ENCODE measurements around the gene IQSEC3. TPM values are rescaled to one million over a fixed set of nuclear protein-coding genes. Genes with fewer than 3 reads are reported as not detected.
"Not testable (repeated sequence)": the region's sequence is repeated elsewhere in the genome, so short reads cannot be mapped to it uniquely, and the experiment has no call there.

The IQSEC3 gene
- total and polyA plus RNA-seq, 11 donors, result 0.29 to 3.2 (median 1.5) TPM

DNA sequence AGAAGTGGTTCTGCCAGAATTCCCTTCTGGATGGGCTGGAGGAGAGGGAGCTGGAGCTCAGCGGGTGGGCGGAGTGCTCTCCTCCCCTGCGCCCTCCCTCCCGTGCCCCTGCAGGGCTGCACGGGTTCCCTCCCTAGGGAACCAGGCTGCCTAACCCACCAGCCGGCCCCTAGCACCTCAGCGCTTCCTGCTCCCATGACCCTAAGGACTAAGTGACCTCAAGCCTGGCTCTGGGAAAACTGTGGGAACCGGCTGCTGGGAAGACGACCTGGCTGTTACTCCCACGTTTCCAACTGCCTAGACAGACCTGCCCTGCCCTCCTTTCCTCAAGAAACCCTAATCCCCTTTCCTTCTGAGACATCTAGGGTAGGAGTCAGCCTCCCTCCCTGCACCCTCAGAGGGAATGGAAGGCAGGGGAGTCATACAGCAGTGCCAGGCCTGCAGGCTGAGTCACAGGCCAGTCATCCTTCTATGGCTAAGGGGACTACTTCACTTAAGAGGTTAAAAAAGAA is 115.9 kb downstream of the IQSEC3 start:
- peak overlapping the region in 11 of 12 donors; percentile 12 to 86 (median 79) for H3K27ac ChIP-seq
- H3K4me3 ChIP-seq, result peak overlapping the region in 8 of 12 donors; percentile 20 to 45 (median 32)
- 47 to 56% (median 51%) methylated on average over 8 to 10 of the region's 10 CpGs for WGBS, 4 donors
- no peaks in the 10 kb centered on the region for H3K27me3 ChIP-seq
- TF ChIP-seq, protein P1, sequence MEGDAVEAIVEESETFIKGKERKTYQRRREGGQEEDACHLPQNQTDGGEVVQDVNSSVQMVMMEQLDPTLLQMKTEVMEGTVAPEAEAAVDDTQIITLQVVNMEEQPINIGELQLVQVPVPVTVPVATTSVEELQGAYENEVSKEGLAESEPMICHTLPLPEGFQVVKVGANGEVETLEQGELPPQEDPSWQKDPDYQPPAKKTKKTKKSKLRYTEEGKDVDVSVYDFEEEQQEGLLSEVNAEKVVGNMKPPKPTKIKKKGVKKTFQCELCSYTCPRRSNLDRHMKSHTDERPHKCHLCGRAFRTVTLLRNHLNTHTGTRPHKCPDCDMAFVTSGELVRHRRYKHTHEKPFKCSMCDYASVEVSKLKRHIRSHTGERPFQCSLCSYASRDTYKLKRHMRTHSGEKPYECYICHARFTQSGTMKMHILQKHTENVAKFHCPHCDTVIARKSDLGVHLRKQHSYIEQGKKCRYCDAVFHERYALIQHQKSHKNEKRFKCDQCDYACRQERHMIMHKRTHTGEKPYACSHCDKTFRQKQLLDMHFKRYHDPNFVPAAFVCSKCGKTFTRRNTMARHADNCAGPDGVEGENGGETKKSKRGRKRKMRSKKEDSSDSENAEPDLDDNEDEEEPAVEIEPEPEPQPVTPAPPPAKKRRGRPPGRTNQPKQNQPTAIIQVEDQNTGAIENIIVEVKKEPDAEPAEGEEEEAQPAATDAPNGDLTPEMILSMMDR (IDR thresholded peaks at IDR 0.05), result no peak
- TF ChIP-seq POLR2A (IDR thresholded peaks at IDR 0.05), result no peak
- no peaks in the 10 kb centered on the region for H3K36me3 ChIP-seq
- ATAC-seq (peak in 3 of 4 donors; percentile 4 to 21 (median 17)), DNase-seq (peak in 4 of 5 donors; percentile 50 to 64 (median 55))
- H3K9me3 ChIP-seq, result no peaks in the 10 kb centered on the region
- intact Hi-C loops (cut with DNase I), result no loop called here
- H3K4me1 ChIP-seq, result peaks cover 8 to 58% (median 42%) of the 10 kb centered on the region in 12 donors

DNA sequence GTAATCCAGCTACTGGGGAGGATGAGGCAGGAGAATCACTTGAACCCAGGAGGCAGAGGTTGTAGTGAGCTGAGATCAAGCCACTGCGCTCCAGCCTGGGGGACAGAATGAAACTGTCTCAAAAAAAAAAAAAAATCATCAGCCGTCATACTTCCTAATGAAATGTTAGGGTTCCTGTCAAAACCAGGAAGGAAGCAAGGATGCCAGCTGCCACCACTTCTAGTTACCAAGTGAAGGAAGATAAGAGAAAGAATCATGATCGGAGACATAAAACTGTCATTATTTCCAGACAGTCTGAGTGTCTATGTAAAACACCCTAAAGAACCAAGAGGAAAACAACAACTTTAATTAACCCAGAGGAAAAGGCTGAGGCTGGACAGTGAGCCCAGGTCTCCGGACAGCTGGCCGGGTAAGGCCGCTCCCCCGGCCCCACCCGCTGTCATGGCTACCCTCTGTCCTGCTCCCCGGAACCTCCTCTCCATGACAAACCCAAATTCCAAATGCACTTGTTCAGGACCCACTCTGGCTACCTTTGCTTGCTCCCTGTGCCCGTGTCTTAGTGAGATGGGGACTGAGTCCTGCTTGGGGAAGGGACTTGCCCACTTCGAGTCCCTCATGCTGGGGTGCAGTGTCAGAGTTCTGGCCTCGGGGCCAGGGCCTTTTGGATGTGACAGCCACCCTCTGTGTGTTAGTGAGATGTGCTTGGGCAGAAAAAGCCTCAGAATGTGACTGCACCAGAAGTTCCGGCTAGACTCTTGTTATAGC is 118.4 kb downstream of the IQSEC3 start:
- TF ChIP-seq, protein P1 (IDR thresholded peaks at IDR 0.05), result no peak
- no peak for TF ChIP-seq POLR2A (IDR thresholded peaks at IDR 0.05)
- H3K27ac ChIP-seq, result no peak overlapping the region
- H3K27me3 ChIP-seq, result no peaks in the 10 kb centered on the region
- H3K36me3 ChIP-seq, result no peaks in the 10 kb centered on the region
- H3K4me1 ChIP-seq, result peaks cover 0 to 38% (median 28%) of the 10 kb centered on the region in 12 donors
- WGBS, 4 donors, result 64 to 80% (median 68%) methylated on average over 12 to 13 of the region's 13 CpGs
- intact Hi-C loops (cut with DNase I), result no loop called here
- ATAC-seq (no peak), DNase-seq (peak in 1 of 5 donors; percentile 39)
- no peak overlapping the region for H3K4me3 ChIP-seq
- H3K9me3 ChIP-seq, result no peaks in the 10 kb centered on the region

DNA sequence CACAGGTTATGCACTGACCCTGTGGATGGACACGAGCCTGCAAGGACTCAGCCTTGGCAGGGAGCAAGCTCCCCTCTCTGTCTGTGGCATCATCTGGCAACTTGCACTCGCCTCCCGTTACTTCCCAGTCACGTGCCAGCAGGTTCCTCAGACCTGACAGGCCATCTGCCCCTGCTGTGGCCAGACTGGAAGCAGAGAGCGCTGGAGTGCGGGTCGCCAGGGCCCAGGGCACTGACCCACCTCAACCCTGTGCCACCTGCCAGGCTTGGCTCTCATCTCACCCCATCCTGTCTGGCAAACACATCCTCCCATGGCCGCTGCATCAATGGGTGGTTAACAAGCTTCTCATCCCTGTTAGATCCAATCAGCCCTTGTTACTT is 119.0 kb downstream of the IQSEC3 start:
- DNase-seq (peak in 1 of 5 donors; percentile 49), ATAC-seq (no peak)
- no peak for TF ChIP-seq POLR2A (IDR thresholded peaks at IDR 0.05)
- TF ChIP-seq, protein P1 (IDR thresholded peaks at IDR 0.05), result no peak
- no peaks in the 10 kb centered on the region for H3K27me3 ChIP-seq
- intact Hi-C loops (cut with DNase I), result no loop called here
- WGBS, 4 donors, result 60 to 85% (median 81%) methylated on average over 1 to 8 of the region's 8 CpGs
- H3K4me3 ChIP-seq, result no peak overlapping the region
- H3K27ac ChIP-seq, result no peak overlapping the region
- peaks cover 0 to 32% (median 22%) of the 10 kb centered on the region in 12 donors for H3K4me1 ChIP-seq
- H3K9me3 ChIP-seq, result no peaks in the 10 kb centered on the region
- H3K36me3 ChIP-seq, result no peaks in the 10 kb centered on the region

DNA sequence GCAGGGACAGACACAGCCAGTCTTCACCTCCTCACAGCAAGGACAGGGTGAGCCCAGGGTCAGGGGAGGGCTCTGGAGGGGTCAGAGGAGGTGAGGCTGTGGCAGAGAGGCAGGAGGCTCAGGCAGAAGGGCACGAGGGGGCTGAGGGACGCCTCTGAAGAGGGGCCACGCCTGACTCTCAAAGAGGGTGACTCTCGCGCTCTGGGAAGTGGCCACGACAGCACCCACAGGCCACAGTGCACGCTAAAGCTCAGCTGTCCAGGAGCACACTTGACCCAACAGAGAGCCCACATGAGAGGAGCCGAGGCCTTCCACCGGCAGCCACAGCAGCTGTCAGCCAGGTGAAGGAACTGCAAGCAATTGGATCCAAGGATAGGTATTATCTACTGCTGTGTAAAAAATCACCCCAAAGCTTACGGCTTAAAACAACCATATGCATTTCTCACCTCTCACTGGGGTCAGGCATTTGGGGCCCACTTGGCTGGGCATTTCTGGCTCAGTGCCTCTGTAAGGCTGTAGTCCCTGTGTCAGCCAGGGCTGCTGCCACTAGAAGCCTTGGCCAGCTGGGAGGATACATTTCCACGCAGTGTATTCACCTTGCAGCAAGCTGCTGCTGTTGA is 119.5 kb downstream of the IQSEC3 start:
- H3K9me3 ChIP-seq, result no peaks in the 10 kb centered on the region
- no peak overlapping the region for H3K4me3 ChIP-seq
- peaks cover 0 to 26% (median 16%) of the 10 kb centered on the region in 12 donors for H3K4me1 ChIP-seq
- no peaks in the 10 kb centered on the region for H3K36me3 ChIP-seq
- peak in 1 of 5 donors; percentile 55 for DNase-seq
- ATAC-seq, result no peak
- H3K27me3 ChIP-seq, result no peaks in the 10 kb centered on the region
- 85 to 96% (median 92%) methylated on average over 11 of the region's 11 CpGs for WGBS, 4 donors
- H3K27ac ChIP-seq, result no peak overlapping the region
- TF ChIP-seq, protein P1 (IDR thresholded peaks at IDR 0.05), result no peak
- TF ChIP-seq POLR2A (IDR thresholded peaks at IDR 0.05), result no peak
- intact Hi-C loops (cut with DNase I), result no loop called here

DNA sequence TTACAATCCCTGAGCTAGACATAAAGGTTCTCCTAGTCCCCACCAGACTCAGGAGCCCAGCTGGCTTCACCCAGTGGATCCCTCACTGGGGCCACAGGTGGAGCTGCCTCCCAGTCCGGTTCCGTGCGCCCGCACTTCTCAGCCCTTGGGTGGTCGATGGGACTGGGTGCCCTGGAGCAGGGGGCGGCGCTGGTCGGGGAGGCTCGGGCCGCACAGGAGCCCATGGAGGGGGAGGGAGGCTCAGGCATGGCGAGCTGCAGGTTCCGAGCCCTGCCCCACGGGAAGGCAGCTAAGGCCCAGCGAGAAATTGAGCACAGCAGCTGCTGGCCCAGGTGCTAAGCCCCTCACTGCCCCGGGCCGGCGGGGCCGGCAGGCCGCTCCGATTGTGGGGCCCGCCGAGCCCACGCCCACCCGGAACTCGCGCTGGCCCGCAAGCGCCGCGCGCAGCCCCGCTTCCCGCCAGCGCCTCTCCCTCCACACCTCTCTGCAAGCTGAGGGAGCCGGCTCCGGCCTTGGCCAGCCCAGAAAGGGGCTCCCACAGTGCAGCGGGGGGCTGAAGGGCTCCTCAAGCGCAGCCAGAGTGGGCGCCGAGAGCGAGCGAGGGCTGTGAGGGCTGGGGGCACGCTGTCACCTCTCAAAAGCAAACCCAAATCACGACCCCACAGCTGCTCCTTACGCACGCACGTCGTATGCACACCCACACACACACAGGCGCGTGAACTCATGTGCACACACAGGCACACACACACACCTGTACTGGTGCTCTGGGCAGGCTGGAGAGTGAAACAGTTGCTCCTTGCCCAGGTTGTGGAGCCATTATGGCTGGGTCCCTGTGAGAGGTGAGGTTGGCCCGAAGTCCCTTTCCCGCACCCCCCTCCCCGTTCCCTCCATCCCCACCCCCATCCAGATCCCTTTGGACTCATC is 121.7 kb downstream of the IQSEC3 start:
- H3K9me3 ChIP-seq; H3K36me3 ChIP-seq; intact Hi-C loops (cut with DNase I); H3K27me3 ChIP-seq: not testable (repeated sequence)
- ATAC-seq (peak in 1 of 4 donors; percentile 19), DNase-seq (peak in 1 of 5 donors; percentile 60)
- Histone ChIP-seq H3K27ac (peak overlapping the region in 1 of 12 donors; percentile 44), H3K4me3 (peak overlapping the region in 11 of 12 donors; percentile 7 to 66 (median 54)), H3K4me1 (peaks cover 0 to 13% (median 7%) of the 10 kb centered on the region in 12 donors)
- 59 to 75% (median 65%) methylated on average over 15 to 53 of the region's 53 CpGs for WGBS, 4 donors

Data from heart left ventricle (tissue), 16 donors.